Measurements from ENCODE around the gene GLIS1. TPM values are rescaled to one million over a fixed set of nuclear protein-coding genes. Genes with fewer than 3 reads are reported as not detected.

The GLIS1 gene
- total RNA-seq, 1 experiment from 2014 or later: 0.39 TPM

DNA sequence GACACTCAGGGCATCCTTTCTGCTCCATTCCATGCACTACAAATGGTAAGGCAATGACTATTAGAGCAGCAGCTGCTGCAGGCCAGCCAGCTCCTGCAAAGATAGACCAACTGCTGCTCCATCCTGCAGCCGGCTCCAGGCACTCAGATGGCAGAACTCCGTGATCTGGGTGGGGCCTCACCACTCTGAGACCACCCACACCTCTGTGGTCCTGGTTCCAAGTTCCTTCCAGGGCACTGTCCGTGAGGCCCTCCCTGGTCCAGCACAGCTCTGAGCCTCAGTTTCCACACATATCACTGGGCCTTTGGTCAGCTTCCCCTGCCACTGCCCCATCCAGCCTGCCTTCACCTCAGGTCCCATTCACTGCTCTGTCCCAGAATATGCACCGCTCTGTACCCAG, 165.0 kb downstream of the GLIS1 start:
- ChIA-PET RAD21 (ENCODE audit: low non-redundant PET in 1 of 2, low total read pairs in 2 of 2, uncharacterized antibody in 2 of 2, unreplicated experiment in 2 of 2) (no interaction called here), POLR2A (no interaction called here), CTCF (no interaction called here)
- no peaks in the 10 kb centered on the region for H3K9me2 ChIP-seq (ENCODE audit: insufficient read depth)
- no peaks in the 10 kb centered on the region for H3K9me3 ChIP-seq (ENCODE audit: control insufficient read depth in 1 of 2, insufficient read depth in 1 of 2, low read depth in 1 of 2, low read length in 2 of 2)
- H3K4me1 ChIP-seq (ENCODE audit: control insufficient read depth in 1 of 2, insufficient read depth in 2 of 2, low read length in 2 of 2): peaks cover 9 to 10% of the 10 kb centered on the region in 2 experiments
- no TSS peak for BruUV-seq (replicated peaks)
- no peak overlapping the region for H3K27ac ChIP-seq (ENCODE audit: low read depth, low read length)
- DNase-seq (ENCODE audit: low read depth, low spot score): no peak
- no peak overlapping the region for H3K4me2 ChIP-seq (ENCODE audit: low read length)
- H3K79me2 ChIP-seq (ENCODE audit: insufficient read depth, low read length): no peaks in the 10 kb centered on the region
- no peaks in the 10 kb centered on the region for H3K36me3 ChIP-seq (ENCODE audit: control insufficient read depth in 1 of 2, insufficient read depth in 2 of 2, low read length in 2 of 2)
- no peaks in the 10 kb centered on the region for H3K27me3 ChIP-seq (ENCODE audit: insufficient read depth, low read length)
- no peak overlapping the region for H3K9ac ChIP-seq (ENCODE audit: low read length)
- no peaks in the 10 kb centered on the region for H4K20me1 ChIP-seq (ENCODE audit: insufficient read depth)
- H2AFZ ChIP-seq (ENCODE audit: low read depth, low read length, poor library complexity, severe bottlenecking): no peak overlapping the region
- ATAC-seq: no peak
- H3K4me3 ChIP-seq (replicated peaks in 1 of 2; ENCODE audit: low read depth in 1 of 2, low read length in 2 of 2): no peak overlapping the region
- TF ChIP-seq YY1 (IDR thresholded peaks at IDR 0.05; ENCODE audit: extremely low read depth, insufficient replicate concordance, low read depth, low read length) (no peak), POLR2AphosphoS5 (IDR thresholded peaks at IDR 0.05; ENCODE audit: low read depth, low read length) (no peak)
- intact Hi-C loops (cut with micrococcal nuclease): no loop called here

GRCh38 chr1:53573522-53573921, 165.4 kb downstream of the GLIS1 start:
- H2AFZ ChIP-seq (ENCODE audit: low read depth, low read length, poor library complexity, severe bottlenecking): no peak overlapping the region
- H3K27me3 ChIP-seq (ENCODE audit: insufficient read depth, low read length): no peaks in the 10 kb centered on the region
- TF ChIP-seq ELF1 (IDR thresholded peaks at IDR 0.05; ENCODE audit: borderline replicate concordance, low read depth) (no peak), ZFX (IDR thresholded peaks at IDR 0.05) (no peak), SIN3A (IDR thresholded peaks at IDR 0.05; ENCODE audit: low read depth) (no peak), EZH2 (IDR thresholded peaks at IDR 0.05) (no peak), RAD21 (IDR thresholded peaks at IDR 0.05; ENCODE audit: low read depth) (no peak), JUND (IDR thresholded peaks at IDR 0.05) (no peak), CBX3 (IDR thresholded peaks at IDR 0.05; ENCODE audit: low read depth) (no peak), ATF3 (IDR thresholded peaks at IDR 0.05) (no peak), SRF (IDR thresholded peaks at IDR 0.05; ENCODE audit: low read depth) (no peak), EGR1 (IDR thresholded peaks at IDR 0.05; ENCODE audit: low read depth) (no peak), EZH2phosphoT487 (IDR thresholded peaks at IDR 0.05; ENCODE audit: borderline replicate concordance) (no peak), YY1 (IDR thresholded peaks at IDR 0.05; ENCODE audit: extremely low read depth, insufficient replicate concordance, low read depth, low read length) (no peak), POLR2AphosphoS5 (IDR thresholded peaks at IDR 0.05; ENCODE audit: low read depth, low read length) (no peak), ZNF274 (IDR thresholded peaks at IDR 0.05; ENCODE audit: low read depth, low read length) (no peak)
- TF ChIP-seq, protein P1, sequence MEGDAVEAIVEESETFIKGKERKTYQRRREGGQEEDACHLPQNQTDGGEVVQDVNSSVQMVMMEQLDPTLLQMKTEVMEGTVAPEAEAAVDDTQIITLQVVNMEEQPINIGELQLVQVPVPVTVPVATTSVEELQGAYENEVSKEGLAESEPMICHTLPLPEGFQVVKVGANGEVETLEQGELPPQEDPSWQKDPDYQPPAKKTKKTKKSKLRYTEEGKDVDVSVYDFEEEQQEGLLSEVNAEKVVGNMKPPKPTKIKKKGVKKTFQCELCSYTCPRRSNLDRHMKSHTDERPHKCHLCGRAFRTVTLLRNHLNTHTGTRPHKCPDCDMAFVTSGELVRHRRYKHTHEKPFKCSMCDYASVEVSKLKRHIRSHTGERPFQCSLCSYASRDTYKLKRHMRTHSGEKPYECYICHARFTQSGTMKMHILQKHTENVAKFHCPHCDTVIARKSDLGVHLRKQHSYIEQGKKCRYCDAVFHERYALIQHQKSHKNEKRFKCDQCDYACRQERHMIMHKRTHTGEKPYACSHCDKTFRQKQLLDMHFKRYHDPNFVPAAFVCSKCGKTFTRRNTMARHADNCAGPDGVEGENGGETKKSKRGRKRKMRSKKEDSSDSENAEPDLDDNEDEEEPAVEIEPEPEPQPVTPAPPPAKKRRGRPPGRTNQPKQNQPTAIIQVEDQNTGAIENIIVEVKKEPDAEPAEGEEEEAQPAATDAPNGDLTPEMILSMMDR (IDR thresholded peaks at IDR 0.05 in 2 of 3, conservative IDR thresholded peaks at IDR 0.05 in 1 of 3; ENCODE audit: borderline replicate concordance in 1 of 3, insufficient read depth in 1 of 3, low read depth in 2 of 3, low read length in 2 of 3): no peak
- TF ChIP-seq, protein P2, sequence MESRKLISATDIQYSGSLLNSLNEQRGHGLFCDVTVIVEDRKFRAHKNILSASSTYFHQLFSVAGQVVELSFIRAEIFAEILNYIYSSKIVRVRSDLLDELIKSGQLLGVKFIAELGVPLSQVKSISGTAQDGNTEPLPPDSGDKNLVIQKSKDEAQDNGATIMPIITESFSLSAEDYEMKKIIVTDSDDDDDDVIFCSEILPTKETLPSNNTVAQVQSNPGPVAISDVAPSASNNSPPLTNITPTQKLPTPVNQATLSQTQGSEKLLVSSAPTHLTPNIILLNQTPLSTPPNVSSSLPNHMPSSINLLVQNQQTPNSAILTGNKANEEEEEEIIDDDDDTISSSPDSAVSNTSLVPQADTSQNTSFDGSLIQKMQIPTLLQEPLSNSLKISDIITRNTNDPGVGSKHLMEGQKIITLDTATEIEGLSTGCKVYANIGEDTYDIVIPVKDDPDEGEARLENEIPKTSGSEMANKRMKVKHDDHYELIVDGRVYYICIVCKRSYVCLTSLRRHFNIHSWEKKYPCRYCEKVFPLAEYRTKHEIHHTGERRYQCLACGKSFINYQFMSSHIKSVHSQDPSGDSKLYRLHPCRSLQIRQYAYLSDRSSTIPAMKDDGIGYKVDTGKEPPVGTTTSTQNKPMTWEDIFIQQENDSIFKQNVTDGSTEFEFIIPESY (IDR thresholded peaks at IDR 0.05; ENCODE audit: extremely low read depth, insufficient replicate concordance, low read length): no peak
- peaks cover 9 to 10% of the 10 kb centered on the region in 2 experiments for H3K4me1 ChIP-seq (ENCODE audit: control insufficient read depth in 1 of 2, insufficient read depth in 2 of 2, low read length in 2 of 2)
- H4K20me1 ChIP-seq (ENCODE audit: insufficient read depth): no peaks in the 10 kb centered on the region
- DNase-seq (ENCODE audit: low read depth, low spot score): no peak
- no peak for ATAC-seq
- BruUV-seq (replicated peaks): no TSS peak
- no peak overlapping the region for H3K4me2 ChIP-seq (ENCODE audit: low read length)
- no peak overlapping the region for H3K4me3 ChIP-seq (replicated peaks in 1 of 2; ENCODE audit: low read depth in 1 of 2, low read length in 2 of 2)
- ChIA-PET RAD21 (ENCODE audit: low non-redundant PET in 1 of 2, low total read pairs in 2 of 2, uncharacterized antibody in 2 of 2, unreplicated experiment in 2 of 2) (no interaction called here), CTCF (no interaction called here), POLR2A (no interaction called here)
- H3K79me2 ChIP-seq (ENCODE audit: insufficient read depth, low read length): no peaks in the 10 kb centered on the region
- no peaks in the 10 kb centered on the region for H3K9me3 ChIP-seq (ENCODE audit: control insufficient read depth in 1 of 2, insufficient read depth in 1 of 2, low read depth in 1 of 2, low read length in 2 of 2)
- H3K27ac ChIP-seq (ENCODE audit: low read depth, low read length): no peak overlapping the region
- no peak overlapping the region for H3K9ac ChIP-seq (ENCODE audit: low read length)
- intact Hi-C loops (cut with micrococcal nuclease): no loop called here
- H3K36me3 ChIP-seq (ENCODE audit: control insufficient read depth in 1 of 2, insufficient read depth in 2 of 2, low read length in 2 of 2): no peaks in the 10 kb centered on the region
- no peaks in the 10 kb centered on the region for H3K9me2 ChIP-seq (ENCODE audit: insufficient read depth)
